CD4-positive, alpha-beta T cell treated with Interleukin-17A for 1 hour (primary cell): ENCODE results near the gene PLEK2.
A peak's percentile ranks its signal among the peaks of the same experiment; 100 is the strongest.
"Not testable (repeated sequence)": the region's sequence is repeated elsewhere in the genome, so short reads cannot be mapped to it uniquely, and the experiment has no call there.

ENCODE experiments used
- DNase-seq: peaks from one replicate; pipeline ENCODE4 v3.0.0-alpha.2; 2020

Gene PLEK2

GRCh38 chr14:67411820-67412421 is at the start of gene PLEK2:
Gene PLEK2, minus strand, starts transcription at chr14:67412165. Its CDS starts 106 bp downstream, at chr14:67412059.
- peak; percentile 54 for DNase-seq

- DNase-seq: no peak
Measured at GRCh38 chr14:67461341-67461985, 49.5 kb upstream of the PLEK2 start.

GRCh38 chr14:67459336-67459735 is 47.4 kb upstream of the PLEK2 start:
- no peak for DNase-seq

GRCh38 chr14:67457782-67458181 is 45.8 kb upstream of the PLEK2 start:
- no peak for DNase-seq

GRCh38 chr14:67456732-67457131 is 44.8 kb upstream of the PLEK2 start:
- no peak for DNase-seq

- DNase-seq: no peak
Measured at GRCh38 chr14:67453575-67454300, 41.8 kb upstream of the PLEK2 start.

- not testable (repeated sequence) for DNase-seq
Measured at GRCh38 chr14:67451667-67452066, 39.7 kb upstream of the PLEK2 start.

GRCh38 chr14:67449096-67449495 is 37.1 kb upstream of the PLEK2 start:
- no peak for DNase-seq

- no peak for DNase-seq
Measured at GRCh38 chr14:67447033-67447381, 35.0 kb upstream of the PLEK2 start.

- DNase-seq: no peak
Measured at GRCh38 chr14:67446371-67447032, 34.5 kb upstream of the PLEK2 start.

GRCh38 chr14:67444395-67444794 is 32.4 kb upstream of the PLEK2 start:
- DNase-seq: no peak

- DNase-seq: no peak
Measured at GRCh38 chr14:67442139-67442906, 30.4 kb upstream of the PLEK2 start.

- DNase-seq: no peak
Measured at GRCh38 chr14:67441672-67442071, 29.7 kb upstream of the PLEK2 start.

- no peak for DNase-seq
Measured at GRCh38 chr14:67441256-67441655, 29.3 kb upstream of the PLEK2 start.

GRCh38 chr14:67440513-67440912 is 28.5 kb upstream of the PLEK2 start:
- DNase-seq: no peak

- no peak for DNase-seq
Measured at GRCh38 chr14:67438969-67439368, 27.0 kb upstream of the PLEK2 start.

GRCh38 chr14:67436006-67436866 is 24.3 kb upstream of the PLEK2 start:
- no peak for DNase-seq

- DNase-seq: no peak
Measured at GRCh38 chr14:67435603-67436002, 23.6 kb upstream of the PLEK2 start.

- no peak for DNase-seq
Measured at GRCh38 chr14:67432050-67432564, 20.1 kb upstream of the PLEK2 start.

GRCh38 chr14:67429510-67430205 is 17.7 kb upstream of the PLEK2 start:
- DNase-seq: no peak

- DNase-seq: no peak
Measured at GRCh38 chr14:67428501-67429031, 16.6 kb upstream of the PLEK2 start.
